Measurements from ENCODE around the gene BPI.

The BPI gene

DNA sequence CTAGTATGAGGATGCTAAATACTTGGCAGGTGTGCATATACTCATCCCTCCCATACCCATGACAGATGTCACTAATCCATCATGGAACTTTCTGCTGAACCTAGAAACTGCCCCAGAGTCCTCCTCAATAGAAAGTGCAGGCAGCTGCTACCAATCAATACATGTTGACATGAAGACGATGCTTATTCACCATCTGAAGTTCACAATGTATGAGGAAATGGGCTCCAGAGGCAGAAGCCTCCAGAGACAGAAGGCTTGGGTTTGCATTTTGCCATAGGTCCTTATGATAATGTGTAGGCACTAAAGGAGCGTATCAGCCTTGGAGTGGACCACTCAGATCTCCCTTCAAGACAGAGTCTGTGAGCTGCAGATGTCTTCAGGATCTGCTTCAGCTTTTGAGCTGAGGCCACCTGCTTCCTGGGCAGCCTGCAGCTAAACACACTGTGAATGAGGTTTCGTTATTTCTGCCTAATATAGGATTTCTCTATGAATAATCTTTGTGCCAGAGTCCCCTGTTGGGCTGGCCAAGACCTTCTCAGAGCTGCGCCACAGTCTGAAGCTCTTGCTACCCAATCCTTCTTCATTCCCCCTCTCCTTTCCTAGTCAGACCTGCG is 35.9 kb upstream of the BPI start:
- Histone ChIP-seq H3K9ac (ENCODE audit: low read length) (no peak overlapping the region), H3K27me3 (ENCODE audit: low read depth, low read length) (peaks cover 56% of the 10 kb centered on the region), H2AFZ (ENCODE audit: low read depth, low read length) (no peak overlapping the region), H3K4me2 (ENCODE audit: low read length) (no peak overlapping the region), H3K27ac (ENCODE audit: low read length) (no peak overlapping the region), H3K9me3 (ENCODE audit: insufficient read depth, low read length) (no peaks in the 10 kb centered on the region), H3K4me1 (ENCODE audit: low read length) (no peaks in the 10 kb centered on the region), H4K20me1 (ENCODE audit: insufficient read depth, low read length) (no peaks in the 10 kb centered on the region), H3K36me3 (replicated peaks; ENCODE audit: low read depth, low read length) (no peaks in the 10 kb centered on the region), H3K4me3 (ENCODE audit: low read length) (no peak overlapping the region), H3K79me2 (ENCODE audit: low read length) (no peaks in the 10 kb centered on the region)
- no peak for TF ChIP-seq EZH2phosphoT487 (IDR thresholded peaks at IDR 0.05; ENCODE audit: low read depth)

DNA sequence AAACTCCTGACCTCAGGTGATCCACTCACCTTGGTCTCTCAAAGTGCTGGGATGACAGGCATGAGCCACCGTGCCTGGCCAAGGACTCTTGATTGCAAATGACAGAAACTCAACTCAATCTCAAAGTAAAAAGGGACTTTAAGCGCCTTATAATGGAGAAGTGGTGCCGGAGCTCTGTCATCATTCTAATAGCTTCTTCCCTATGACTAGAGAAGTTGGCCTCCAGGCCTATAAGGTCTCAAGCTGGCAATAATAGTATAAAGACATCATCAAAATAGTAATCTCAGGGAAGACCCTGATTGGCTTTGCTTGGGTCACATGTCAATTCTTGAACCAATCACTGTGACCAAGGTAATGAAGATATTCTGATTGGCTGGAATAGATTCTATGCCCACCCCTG is 34.9 kb upstream of the BPI start:
- no peaks in the 10 kb centered on the region for H3K79me2 ChIP-seq (ENCODE audit: low read length)
- no peaks in the 10 kb centered on the region for H4K20me1 ChIP-seq (ENCODE audit: insufficient read depth, low read length)
- H3K4me2 ChIP-seq (ENCODE audit: low read length) = no peak overlapping the region
- no peak overlapping the region for H3K27ac ChIP-seq (ENCODE audit: low read length)
- no peaks in the 10 kb centered on the region for H3K9me3 ChIP-seq (ENCODE audit: insufficient read depth, low read length)
- TF ChIP-seq EZH2phosphoT487 (IDR thresholded peaks at IDR 0.05; ENCODE audit: low read depth) = no peak
- TF ChIP-seq, protein P1, sequence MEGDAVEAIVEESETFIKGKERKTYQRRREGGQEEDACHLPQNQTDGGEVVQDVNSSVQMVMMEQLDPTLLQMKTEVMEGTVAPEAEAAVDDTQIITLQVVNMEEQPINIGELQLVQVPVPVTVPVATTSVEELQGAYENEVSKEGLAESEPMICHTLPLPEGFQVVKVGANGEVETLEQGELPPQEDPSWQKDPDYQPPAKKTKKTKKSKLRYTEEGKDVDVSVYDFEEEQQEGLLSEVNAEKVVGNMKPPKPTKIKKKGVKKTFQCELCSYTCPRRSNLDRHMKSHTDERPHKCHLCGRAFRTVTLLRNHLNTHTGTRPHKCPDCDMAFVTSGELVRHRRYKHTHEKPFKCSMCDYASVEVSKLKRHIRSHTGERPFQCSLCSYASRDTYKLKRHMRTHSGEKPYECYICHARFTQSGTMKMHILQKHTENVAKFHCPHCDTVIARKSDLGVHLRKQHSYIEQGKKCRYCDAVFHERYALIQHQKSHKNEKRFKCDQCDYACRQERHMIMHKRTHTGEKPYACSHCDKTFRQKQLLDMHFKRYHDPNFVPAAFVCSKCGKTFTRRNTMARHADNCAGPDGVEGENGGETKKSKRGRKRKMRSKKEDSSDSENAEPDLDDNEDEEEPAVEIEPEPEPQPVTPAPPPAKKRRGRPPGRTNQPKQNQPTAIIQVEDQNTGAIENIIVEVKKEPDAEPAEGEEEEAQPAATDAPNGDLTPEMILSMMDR (IDR thresholded peaks at IDR 0.05; ENCODE audit: low read depth, low read length) = no peak
- H3K9ac ChIP-seq (ENCODE audit: low read length) = no peak overlapping the region
- no peaks in the 10 kb centered on the region for H3K36me3 ChIP-seq (replicated peaks; ENCODE audit: low read depth, low read length)
- H3K27me3 ChIP-seq (ENCODE audit: low read depth, low read length) = peaks cover 51% of the 10 kb centered on the region
- H2AFZ ChIP-seq (ENCODE audit: low read depth, low read length) = no peak overlapping the region
- no peaks in the 10 kb centered on the region for H3K4me1 ChIP-seq (ENCODE audit: low read length)
- H3K4me3 ChIP-seq (ENCODE audit: low read length) = no peak overlapping the region

DNA sequence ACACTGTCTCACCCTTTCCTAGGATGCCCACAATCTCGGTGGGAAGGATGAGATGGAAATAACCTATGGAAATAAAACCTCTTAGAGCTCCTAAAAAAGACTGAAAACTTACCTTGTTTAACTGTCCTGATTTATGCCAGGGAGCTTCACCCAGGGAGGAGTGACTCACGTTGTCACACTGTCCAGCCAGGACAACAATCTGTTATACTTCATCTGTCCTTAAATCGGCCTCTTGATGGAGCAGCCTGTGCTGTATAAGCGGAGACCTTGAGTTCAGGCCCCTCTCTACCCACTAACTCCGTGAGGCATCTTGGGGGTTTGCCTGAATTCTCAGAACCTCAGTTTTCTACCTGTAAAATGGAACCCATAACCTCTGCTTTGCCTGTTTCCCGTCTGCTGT is 34.2 kb upstream of the BPI start:
- Histone ChIP-seq H3K79me2 (ENCODE audit: low read length) (no peaks in the 10 kb centered on the region), H4K20me1 (ENCODE audit: insufficient read depth, low read length) (no peaks in the 10 kb centered on the region), H3K9ac (ENCODE audit: low read length) (no peak overlapping the region), H3K27ac (ENCODE audit: low read length) (no peak overlapping the region), H3K4me2 (ENCODE audit: low read length) (no peak overlapping the region), H3K9me3 (ENCODE audit: insufficient read depth, low read length) (no peaks in the 10 kb centered on the region), H2AFZ (ENCODE audit: low read depth, low read length) (no peak overlapping the region), H3K27me3 (ENCODE audit: low read depth, low read length) (peaks cover 45% of the 10 kb centered on the region), H3K36me3 (replicated peaks; ENCODE audit: low read depth, low read length) (no peaks in the 10 kb centered on the region), H3K4me1 (ENCODE audit: low read length) (no peaks in the 10 kb centered on the region), H3K4me3 (ENCODE audit: low read length) (no peak overlapping the region)
- no peak for TF ChIP-seq EZH2phosphoT487 (IDR thresholded peaks at IDR 0.05; ENCODE audit: low read depth)
- TF ChIP-seq, protein P1 (IDR thresholded peaks at IDR 0.05; ENCODE audit: low read depth, low read length) = no peak

DNA sequence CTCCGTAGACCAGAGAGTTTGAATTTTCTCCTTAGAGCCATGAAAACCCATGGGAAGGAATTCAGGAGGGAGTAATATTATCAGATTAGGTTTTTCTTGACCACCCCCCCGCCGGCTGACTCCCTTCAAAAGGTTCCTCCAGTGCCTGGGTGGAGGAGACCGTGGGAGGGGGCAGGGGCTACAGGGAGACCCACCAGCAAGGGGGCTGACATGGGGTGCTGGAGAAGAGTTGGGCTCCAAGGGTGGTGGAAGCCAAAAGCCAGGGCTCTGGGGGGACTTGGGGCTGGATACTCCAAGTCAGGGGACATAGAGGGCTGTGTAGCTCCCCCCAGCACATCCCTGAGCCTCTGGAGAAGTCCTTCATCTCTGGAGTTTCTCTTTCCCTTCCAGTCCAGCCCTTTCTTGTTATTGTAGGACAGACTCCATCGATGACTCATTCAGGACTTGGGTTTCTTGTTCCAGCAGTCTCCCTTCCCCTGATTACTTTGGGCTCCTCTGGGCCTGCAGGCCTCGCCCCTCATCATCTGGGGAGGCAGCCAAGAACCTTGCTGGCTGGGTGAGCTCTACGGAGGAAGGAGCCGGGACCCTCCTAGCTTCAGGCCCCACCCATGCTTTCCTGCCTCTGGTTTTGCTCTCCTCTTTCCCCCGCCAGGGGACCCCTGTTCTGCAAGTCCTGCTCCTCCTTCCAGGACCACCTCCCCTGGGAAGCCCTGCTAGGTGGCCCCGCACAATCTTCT is 32.9 kb upstream of the BPI start:
- Histone ChIP-seq H3K9ac (ENCODE audit: low read length) (no peak overlapping the region), H3K27ac (ENCODE audit: low read length) (no peak overlapping the region), H3K27me3 (ENCODE audit: low read depth, low read length) (peaks cover 40% of the 10 kb centered on the region), H3K4me1 (ENCODE audit: low read length) (no peaks in the 10 kb centered on the region), H3K4me2 (ENCODE audit: low read length) (no peak overlapping the region), H3K79me2 (ENCODE audit: low read length) (no peaks in the 10 kb centered on the region), H3K9me3 (ENCODE audit: insufficient read depth, low read length) (no peaks in the 10 kb centered on the region), H4K20me1 (ENCODE audit: insufficient read depth, low read length) (no peaks in the 10 kb centered on the region), H3K36me3 (replicated peaks; ENCODE audit: low read depth, low read length) (no peaks in the 10 kb centered on the region), H3K4me3 (ENCODE audit: low read length) (no peak overlapping the region), H2AFZ (ENCODE audit: low read depth, low read length) (no peak overlapping the region)
- TF ChIP-seq, protein P1 (IDR thresholded peaks at IDR 0.05; ENCODE audit: low read depth, low read length) = no peak
- TF ChIP-seq EZH2phosphoT487 (IDR thresholded peaks at IDR 0.05; ENCODE audit: low read depth) = no peak
